HepG2 (cell line): ENCODE data around the gene DHX58. TPM values are rescaled to one million over a fixed set of nuclear protein-coding genes. Genes with fewer than 3 reads are reported as not detected.

Experiments
- BRCA1 ChIP-seq: sonication (generic); formaldehyde crosslinking; IDR thresholded peaks from 2 replicates; pipeline ENCODE4 v1.4.0; 2020; ENCODE audit warnings: missing genetic modification reagents
- MTA3 ChIP-seq: sonication (generic); formaldehyde crosslinking; IDR thresholded peaks from 2 replicates; pipeline ENCODE4 v1.4.0; 2020; ENCODE audit warnings: missing genetic modification reagents
- PHF20 ChIP-seq: sonication (generic); formaldehyde crosslinking; IDR thresholded peaks from 2 replicates; pipeline ENCODE4 v1.5.0; 2020; ENCODE audit warnings: mild to moderate bottlenecking, missing genetic modification reagents
- RAD51 ChIP-seq: fragments of 450-650 bp; IDR thresholded peaks from 2 replicates; pipeline ENCODE4 v1.6.1; 2016; ENCODE audit warnings: borderline replicate concordance
- RFX5 ChIP-seq: IDR thresholded peaks from 2 replicates; pipeline ENCODE4 v1.6.1; 2011; ENCODE audit warnings: low read depth, low read length, improper control_type of control experiment
- TSC22D2 ChIP-seq: sonication (generic); formaldehyde crosslinking; IDR thresholded peaks from 2 replicates; pipeline ENCODE4 v1.5.1; 2020; ENCODE audit warnings: missing genetic modification reagents, mild to moderate bottlenecking, borderline replicate concordance
- ZNF616 ChIP-seq: sonication (generic); formaldehyde crosslinking; IDR thresholded peaks from 2 replicates; pipeline ENCODE4 v1.5.0; 2020; ENCODE audit warnings: low read depth, mild to moderate bottlenecking, missing genetic modification reagents
- ZSCAN29 ChIP-seq: sonication (generic); formaldehyde crosslinking; conservative IDR thresholded peaks from 2 replicates; pipeline ENCODE4 v1.4.0; 2020; ENCODE audit warnings: mild to moderate bottlenecking, missing genetic modification reagents
- polyA plus RNA-seq, 8 experiments: library from polyadenylated mRNA; depleted of rRNA in 3 of 8; stranded (reverse) in 7 of 8; unstranded in 1 of 8; fragments of >200 nt; fragmentation: Illumina TruSeq in 4 of 8; extraction: Trizol in 4 of 8; gene quantifications; 2 replicates each; pipeline versions ENCODE4 v1.2.1 to v1.2.3, GENCODE V29; 2011 to 2016; ENCODE audit warnings: low read depth in 4 of 8, missing spikeins in 1 of 8, mixed read lengths in 1 of 8; ENCODE audit not compliant: insufficient read depth in 1 of 8
- total RNA-seq, 5 experiments: library from RNA; depleted of rRNA; stranded (reverse); fragments of >200 nt; fragmentation: Illumina TruSeq; extraction: Trizol; gene quantifications; 2 replicates each; pipeline ENCODE4 v1.2.3, GENCODE V29; 2016; ENCODE audit warnings: low read depth in 1 of 5
- TF ChIP-seq, protein P1 (sequence below): sonication (generic); formaldehyde crosslinking; conservative IDR thresholded peaks from 2 replicates; pipeline ENCODE4 v1.4.0; 2020; ENCODE audit warnings: missing genetic modification reagents
- TF ChIP-seq, protein P2 (sequence below): sonication (generic); formaldehyde crosslinking; IDR thresholded peaks from 2 replicates; pipeline ENCODE4 v1.4.0; 2020; ENCODE audit warnings: missing genetic modification reagents
- TF ChIP-seq, protein P3 (sequence below): sonication (generic); formaldehyde crosslinking; conservative IDR thresholded peaks from 2 replicates; pipeline ENCODE4 v1.5.0; 2020; ENCODE audit warnings: missing genetic modification reagents
- TF ChIP-seq, protein P4 (sequence below): sonication (generic); formaldehyde crosslinking; conservative IDR thresholded peaks from 2 replicates; pipeline ENCODE4 v1.8.1; 2023; ENCODE audit warnings: missing genetic modification reagents

Gene DHX58
- total and polyA plus RNA-seq, 2 of the 13 experiments (the other 11 are each of a cell fraction or from before 2014, with no cell fraction given): 6.7 to 7.8 TPM

DNA sequence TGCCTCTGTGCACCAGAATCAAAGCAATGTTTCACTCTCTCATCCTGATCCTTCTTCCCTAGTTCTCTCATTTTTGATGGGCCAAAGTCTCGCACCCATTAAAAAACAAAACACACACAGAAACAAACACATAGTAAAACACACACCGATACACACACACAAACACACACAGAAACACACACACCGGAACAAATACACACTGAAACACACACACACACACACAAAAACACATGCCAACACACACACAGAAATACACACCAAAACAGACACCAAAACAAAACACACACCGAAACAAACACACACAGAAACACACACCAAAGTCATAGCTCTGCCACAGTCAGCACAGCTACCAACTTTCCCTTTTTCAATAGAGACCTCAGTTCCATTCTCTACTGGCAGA is 18.7 kb upstream of the DHX58 start (continued):
- TF ChIP-seq, protein P1, sequence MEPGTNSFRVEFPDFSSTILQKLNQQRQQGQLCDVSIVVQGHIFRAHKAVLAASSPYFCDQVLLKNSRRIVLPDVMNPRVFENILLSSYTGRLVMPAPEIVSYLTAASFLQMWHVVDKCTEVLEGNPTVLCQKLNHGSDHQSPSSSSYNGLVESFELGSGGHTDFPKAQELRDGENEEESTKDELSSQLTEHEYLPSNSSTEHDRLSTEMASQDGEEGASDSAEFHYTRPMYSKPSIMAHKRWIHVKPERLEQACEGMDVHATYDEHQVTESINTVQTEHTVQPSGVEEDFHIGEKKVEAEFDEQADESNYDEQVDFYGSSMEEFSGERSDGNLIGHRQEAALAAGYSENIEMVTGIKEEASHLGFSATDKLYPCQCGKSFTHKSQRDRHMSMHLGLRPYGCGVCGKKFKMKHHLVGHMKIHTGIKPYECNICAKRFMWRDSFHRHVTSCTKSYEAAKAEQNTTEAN (CRISPR knock-in tag): no peak
- no peak for TF ChIP-seq RAD51
- TF ChIP-seq ZSCAN29 (CRISPR knock-in tag): no peak
- no peak for TF ChIP-seq MTA3 (CRISPR knock-in tag)
- no peak for TF ChIP-seq RFX5
- TF ChIP-seq TSC22D2 (CRISPR knock-in tag): no peak
- TF ChIP-seq, protein P2, sequence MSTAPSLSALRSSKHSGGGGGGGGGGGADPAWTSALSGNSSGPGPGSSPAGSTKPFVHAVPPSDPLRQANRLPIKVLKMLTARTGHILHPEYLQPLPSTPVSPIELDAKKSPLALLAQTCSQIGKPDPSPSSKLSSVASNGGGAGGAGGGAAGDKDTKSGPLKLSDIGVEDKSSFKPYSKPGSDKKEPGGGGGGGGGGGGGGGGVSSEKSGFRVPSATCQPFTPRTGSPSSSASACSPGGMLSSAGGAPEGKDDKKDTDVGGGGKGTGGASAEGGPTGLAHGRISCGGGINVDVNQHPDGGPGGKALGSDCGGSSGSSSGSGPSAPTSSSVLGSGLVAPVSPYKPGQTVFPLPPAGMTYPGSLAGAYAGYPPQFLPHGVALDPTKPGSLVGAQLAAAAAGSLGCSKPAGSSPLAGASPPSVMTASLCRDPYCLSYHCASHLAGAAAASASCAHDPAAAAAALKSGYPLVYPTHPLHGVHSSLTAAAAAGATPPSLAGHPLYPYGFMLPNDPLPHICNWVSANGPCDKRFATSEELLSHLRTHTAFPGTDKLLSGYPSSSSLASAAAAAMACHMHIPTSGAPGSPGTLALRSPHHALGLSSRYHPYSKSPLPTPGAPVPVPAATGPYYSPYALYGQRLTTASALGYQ: no peak
- TF ChIP-seq, protein P3, sequence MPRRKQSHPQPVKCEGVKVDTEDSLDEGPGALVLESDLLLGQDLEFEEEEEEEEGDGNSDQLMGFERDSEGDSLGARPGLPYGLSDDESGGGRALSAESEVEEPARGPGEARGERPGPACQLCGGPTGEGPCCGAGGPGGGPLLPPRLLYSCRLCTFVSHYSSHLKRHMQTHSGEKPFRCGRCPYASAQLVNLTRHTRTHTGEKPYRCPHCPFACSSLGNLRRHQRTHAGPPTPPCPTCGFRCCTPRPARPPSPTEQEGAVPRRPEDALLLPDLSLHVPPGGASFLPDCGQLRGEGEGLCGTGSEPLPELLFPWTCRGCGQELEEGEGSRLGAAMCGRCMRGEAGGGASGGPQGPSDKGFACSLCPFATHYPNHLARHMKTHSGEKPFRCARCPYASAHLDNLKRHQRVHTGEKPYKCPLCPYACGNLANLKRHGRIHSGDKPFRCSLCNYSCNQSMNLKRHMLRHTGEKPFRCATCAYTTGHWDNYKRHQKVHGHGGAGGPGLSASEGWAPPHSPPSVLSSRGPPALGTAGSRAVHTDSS (CRISPR knock-in tag): no peak
- TF ChIP-seq BRCA1 (CRISPR knock-in tag): no peak
- TF ChIP-seq, protein P4, sequence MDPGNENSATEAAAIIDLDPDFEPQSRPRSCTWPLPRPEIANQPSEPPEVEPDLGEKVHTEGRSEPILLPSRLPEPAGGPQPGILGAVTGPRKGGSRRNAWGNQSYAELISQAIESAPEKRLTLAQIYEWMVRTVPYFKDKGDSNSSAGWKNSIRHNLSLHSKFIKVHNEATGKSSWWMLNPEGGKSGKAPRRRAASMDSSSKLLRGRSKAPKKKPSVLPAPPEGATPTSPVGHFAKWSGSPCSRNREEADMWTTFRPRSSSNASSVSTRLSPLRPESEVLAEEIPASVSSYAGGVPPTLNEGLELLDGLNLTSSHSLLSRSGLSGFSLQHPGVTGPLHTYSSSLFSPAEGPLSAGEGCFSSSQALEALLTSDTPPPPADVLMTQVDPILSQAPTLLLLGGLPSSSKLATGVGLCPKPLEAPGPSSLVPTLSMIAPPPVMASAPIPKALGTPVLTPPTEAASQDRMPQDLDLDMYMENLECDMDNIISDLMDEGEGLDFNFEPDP (CRISPR knock-in tag): no peak
- TF ChIP-seq ZNF616: no peak
- no peak for TF ChIP-seq PHF20 (CRISPR knock-in tag)
